Stimulated activated CD4-positive, alpha-beta T cell treated with anti-CD3 and anti-CD28 coated beads, Interleukin-4, amount 100 ng/mL, for 4 hours (primary cell): ENCODE results near the gene GPATCH11.

Experiments
- DNase-seq, 2 experiments: peaks; one replicate each; pipeline ENCODE4 v3.0.0-alpha.2; 2020

Gene GPATCH11

GRCh38 chr2:37109523-37109922 lies 25.2 kb downstream of the GPATCH11 start:
- DNase-seq = no peak

GRCh38 chr2:37110306-37111212 lies 26.2 kb downstream of the GPATCH11 start:
- no peak for DNase-seq

GRCh38 chr2:37111958-37112357 lies 27.6 kb downstream of the GPATCH11 start:
- DNase-seq = no peak

- no peak for DNase-seq
These were observed 33.2 kb downstream of the GPATCH11 start for GRCh38 chr2:37117566-37117965.

GRCh38 chr2:37119157-37119556 lies 34.8 kb downstream of the GPATCH11 start:
- DNase-seq = no peak

GRCh38 chr2:37125416-37125815 lies 41.1 kb downstream of the GPATCH11 start:
- no peak for DNase-seq

GRCh38 chr2:37132914-37133313 lies 48.6 kb downstream of the GPATCH11 start:
- no peak for DNase-seq

- DNase-seq = no peak
These were observed 58.2 kb downstream of the GPATCH11 start for GRCh38 chr2:37142546-37142945.

- no peak for DNase-seq
These were observed 59.7 kb downstream of the GPATCH11 start for GRCh38 chr2:37143974-37144373.

GRCh38 chr2:37146062-37146461 lies 61.7 kb downstream of the GPATCH11 start:
- no peak for DNase-seq

GRCh38 chr2:37148325-37148724 lies 64.0 kb downstream of the GPATCH11 start:
- no peak for DNase-seq
